Mucosa of descending colon (tissue), 3 donors: Measurements from ENCODE around the gene RBP3. TPM values are rescaled to one million over a fixed set of nuclear protein-coding genes. Genes with fewer than 3 reads are reported as not detected.

Experiments used
- ATAC-seq: fragments of 200-7000 bp; cut with Tn5 transposase; one replicate; pipeline ENCODE4 v1.9.1; 2020; ENCODE audit warnings: mild to moderate bottlenecking, moderate library complexity
- DNase-seq, 3 donors: peaks; one replicate each; pipeline ENCODE4 v3.0.0-alpha.2; 2020
- H3K36me3 ChIP-seq: fragments of 200-600 bp; one replicate; pipeline ENCODE4 v1.8.0; 2021; ENCODE audit warnings: low read depth, mild to moderate bottlenecking
- H3K4me1 ChIP-seq: fragments of 200-600 bp; one replicate; pipeline ENCODE4 v1.8.0; 2021; ENCODE audit warnings: low read depth, mild to moderate bottlenecking
- H3K4me3 ChIP-seq: fragments of 200-600 bp; one replicate; pipeline ENCODE4 v1.8.0; 2021; ENCODE audit warnings: mild to moderate bottlenecking
- H3K9me3 ChIP-seq: fragments of 200-600 bp; one replicate; pipeline ENCODE4 v1.8.0; 2021; ENCODE audit warnings: mild to moderate bottlenecking
- intact Hi-C, 2 donors: fragments of 100-400 bp; cut with DNase I in 1 of 2; cut with micrococcal nuclease in 1 of 2; formaldehyde crosslinking; loops; one replicate each; pipeline versions ENCODE4 v1.11.0 to v1.11.1; 2022; cut with DNase I, micrococcal nuclease
- total RNA-seq, 3 donors: library from RNA; stranded (reverse); fragmentation: NEBNext Ultra II Directional in 2 of 3; extraction: Animal tissue kit (Norgen Biotek cat#: 25700) in 2 of 3; gene quantifications; one replicate each; pipeline versions ENCODE4 v1.2.1 to v1.2.4, GENCODE V29; 2021 to 2023
- TF ChIP-seq, protein P1 (sequence below): fragments of 200-600 bp; IDR thresholded peaks from one replicate; pipeline ENCODE4 v1.8.0; 2022; ENCODE audit warnings: antibody characterized with exemption, mild to moderate bottlenecking
- donor health status: DM: no; HTN: no; CAD: no; lungs with moderate emphysema.
- donor health status: DM: no; HTN: no; CAD: no.
- donor health status: DM: no; HTN: yes; CAD: no.

The RBP3 gene
- total RNA-seq, 3 donors from 2014 or later, result not detected

DNA sequence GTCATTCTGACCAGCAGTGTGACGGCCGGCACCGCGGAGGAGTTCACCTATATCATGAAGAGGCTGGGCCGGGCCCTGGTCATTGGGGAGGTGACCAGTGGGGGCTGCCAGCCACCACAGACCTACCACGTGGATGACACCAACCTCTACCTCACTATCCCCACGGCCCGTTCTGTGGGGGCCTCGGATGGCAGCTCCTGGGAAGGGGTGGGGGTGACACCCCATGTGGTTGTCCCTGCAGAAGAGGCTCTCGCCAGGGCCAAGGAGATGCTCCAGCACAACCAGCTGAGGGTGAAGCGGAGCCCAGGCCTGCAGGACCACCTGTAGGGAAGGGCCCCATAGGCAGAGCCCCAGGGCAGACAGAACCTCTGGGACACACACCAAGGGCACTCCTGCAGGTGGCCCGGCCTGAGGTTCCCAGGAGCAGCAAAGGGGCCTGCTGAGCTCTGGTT, 9.0 kb downstream of the RBP3 start:
- DNase-seq, result no peak
- TF ChIP-seq, protein P1, sequence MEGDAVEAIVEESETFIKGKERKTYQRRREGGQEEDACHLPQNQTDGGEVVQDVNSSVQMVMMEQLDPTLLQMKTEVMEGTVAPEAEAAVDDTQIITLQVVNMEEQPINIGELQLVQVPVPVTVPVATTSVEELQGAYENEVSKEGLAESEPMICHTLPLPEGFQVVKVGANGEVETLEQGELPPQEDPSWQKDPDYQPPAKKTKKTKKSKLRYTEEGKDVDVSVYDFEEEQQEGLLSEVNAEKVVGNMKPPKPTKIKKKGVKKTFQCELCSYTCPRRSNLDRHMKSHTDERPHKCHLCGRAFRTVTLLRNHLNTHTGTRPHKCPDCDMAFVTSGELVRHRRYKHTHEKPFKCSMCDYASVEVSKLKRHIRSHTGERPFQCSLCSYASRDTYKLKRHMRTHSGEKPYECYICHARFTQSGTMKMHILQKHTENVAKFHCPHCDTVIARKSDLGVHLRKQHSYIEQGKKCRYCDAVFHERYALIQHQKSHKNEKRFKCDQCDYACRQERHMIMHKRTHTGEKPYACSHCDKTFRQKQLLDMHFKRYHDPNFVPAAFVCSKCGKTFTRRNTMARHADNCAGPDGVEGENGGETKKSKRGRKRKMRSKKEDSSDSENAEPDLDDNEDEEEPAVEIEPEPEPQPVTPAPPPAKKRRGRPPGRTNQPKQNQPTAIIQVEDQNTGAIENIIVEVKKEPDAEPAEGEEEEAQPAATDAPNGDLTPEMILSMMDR, result no peak
- H3K4me1 ChIP-seq, result no peaks in the 10 kb centered on the region
- no peak overlapping the region for H3K4me3 ChIP-seq
- H3K36me3 ChIP-seq, result no peaks in the 10 kb centered on the region
- ATAC-seq, result no peak
- intact Hi-C loops, result no loop called here
- H3K9me3 ChIP-seq, result no peaks in the 10 kb centered on the region

GRCh38 chr10:47357911-47358310, 9.7 kb downstream of the RBP3 start:
- ATAC-seq (no peak), DNase-seq (no peak)
- Histone ChIP-seq H3K36me3 (no peaks in the 10 kb centered on the region), H3K9me3 (no peaks in the 10 kb centered on the region), H3K4me3 (no peak overlapping the region), H3K4me1 (no peaks in the 10 kb centered on the region)
- intact Hi-C loops, result no loop called here
- TF ChIP-seq, protein P1, result no peak

DNA sequence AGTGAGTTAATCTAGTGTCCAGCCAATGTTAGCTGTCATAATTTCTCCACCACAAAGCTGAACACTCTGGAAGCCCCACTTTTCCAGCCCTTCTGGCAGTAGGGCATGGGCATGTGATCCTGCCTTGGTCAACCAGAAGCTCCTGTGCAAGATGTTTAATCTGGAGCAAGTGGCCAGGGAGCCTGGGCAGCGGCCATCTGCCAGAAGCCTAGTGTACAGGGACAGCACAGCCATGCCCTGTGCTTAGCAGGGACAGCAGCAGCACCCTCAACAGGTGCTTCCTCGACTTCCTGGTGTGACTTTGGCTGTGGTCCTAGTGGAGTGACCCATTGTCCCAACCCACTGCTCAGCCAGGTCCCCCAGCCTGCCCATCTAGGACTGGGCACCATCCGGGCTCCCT, 10.3 kb downstream of the RBP3 start:
- DNase-seq (no peak), ATAC-seq (no peak)
- H3K9me3 ChIP-seq, result no peaks in the 10 kb centered on the region
- H3K36me3 ChIP-seq, result no peaks in the 10 kb centered on the region
- no peak overlapping the region for H3K4me3 ChIP-seq
- TF ChIP-seq, protein P1, result no peak
- intact Hi-C loops, result no loop called here
- no peaks in the 10 kb centered on the region for H3K4me1 ChIP-seq

DNA sequence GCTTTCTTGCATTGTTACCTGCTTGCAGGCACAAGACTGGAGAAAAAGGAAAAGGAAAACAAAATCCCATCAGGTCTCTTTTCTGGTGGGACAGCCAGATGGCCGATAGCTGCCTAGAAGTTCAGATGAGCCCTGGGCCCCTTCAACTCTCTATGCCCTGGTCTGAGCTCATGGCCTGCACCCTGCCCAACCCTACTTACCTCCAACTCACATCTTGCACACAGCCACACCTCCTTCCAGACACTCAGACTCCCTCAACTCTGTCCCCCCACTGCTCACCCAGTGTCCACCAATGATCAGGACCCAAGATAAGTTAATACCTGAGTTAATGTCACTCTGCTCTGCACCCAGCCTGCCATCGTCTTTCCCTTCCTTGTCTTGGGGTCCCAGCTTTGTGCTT, 10.9 kb downstream of the RBP3 start:
- no peaks in the 10 kb centered on the region for H3K36me3 ChIP-seq
- no peak overlapping the region for H3K4me3 ChIP-seq
- intact Hi-C loops, result no loop called here
- DNase-seq (no peak), ATAC-seq (no peak)
- TF ChIP-seq, protein P1, result no peak
- H3K4me1 ChIP-seq, result no peaks in the 10 kb centered on the region
- H3K9me3 ChIP-seq, result no peaks in the 10 kb centered on the region

GRCh38 chr10:47359626-47360418, 11.7 kb downstream of the RBP3 start:
- Histone ChIP-seq H3K36me3 (no peaks in the 10 kb centered on the region), H3K4me3 (no peak overlapping the region), H3K4me1 (no peaks in the 10 kb centered on the region), H3K9me3 (no peaks in the 10 kb centered on the region)
- intact Hi-C loops, result no loop called here
- DNase-seq, result no peak
- TF ChIP-seq, protein P1, result no peak
- ATAC-seq, result no peak
